GM10847 (cell line): ENCODE data around the gene MALRD1.

Source experiments
- POLR2A ChIP-seq: IDR thresholded peaks from 2 replicates; pipeline ENCODE4 v1.6.1; 2011; ENCODE audit not compliant: insufficient read length; ENCODE audit errors: extremely low read depth

Gene MALRD1

GRCh38 chr10:19730907-19731217 lies 682.3 kb downstream of the MALRD1 start:
- TF ChIP-seq POLR2A, result no peak

- no peak for TF ChIP-seq POLR2A
Observed at GRCh38 chr10:19731560-19731959, 683.0 kb downstream of the MALRD1 start.

- no peak for TF ChIP-seq POLR2A
Observed at GRCh38 chr10:19738440-19738839, 689.8 kb downstream of the MALRD1 start.

GRCh38 chr10:19745672-19746071 lies 697.1 kb downstream of the MALRD1 start:
- TF ChIP-seq POLR2A, result no peak

- no peak for TF ChIP-seq POLR2A
Observed at GRCh38 chr10:19749185-19749729, 700.7 kb downstream of the MALRD1 start.

GRCh38 chr10:19750972-19751371 lies 702.4 kb downstream of the MALRD1 start:
- TF ChIP-seq POLR2A, result no peak

GRCh38 chr10:19756919-19757318 lies 708.3 kb downstream of the MALRD1 start:
- TF ChIP-seq POLR2A, result no peak

- TF ChIP-seq POLR2A, result no peak
Observed at GRCh38 chr10:19762026-19762425, 713.4 kb downstream of the MALRD1 start.

GRCh38 chr10:19764111-19764510 lies 715.5 kb downstream of the MALRD1 start:
- TF ChIP-seq POLR2A, result no peak

- TF ChIP-seq POLR2A, result no peak
Observed at GRCh38 chr10:19767876-19768275, 719.3 kb downstream of the MALRD1 start.

GRCh38 chr10:19772972-19773371 lies 724.4 kb downstream of the MALRD1 start:
- no peak for TF ChIP-seq POLR2A

- TF ChIP-seq POLR2A, result no peak
Observed at GRCh38 chr10:19775296-19775695, 726.7 kb downstream of the MALRD1 start.

GRCh38 chr10:19777806-19778205 lies 729.2 kb downstream of the MALRD1 start:
- no peak for TF ChIP-seq POLR2A

GRCh38 chr10:19778996-19779395 lies 730.4 kb downstream of the MALRD1 start:
- TF ChIP-seq POLR2A, result no peak

- no peak for TF ChIP-seq POLR2A
Observed at GRCh38 chr10:19782430-19783089, 734.0 kb downstream of the MALRD1 start.

GRCh38 chr10:19783721-19784120 lies 735.1 kb downstream of the MALRD1 start:
- TF ChIP-seq POLR2A, result no peak
